Measurements from ENCODE around the gene PLCB3.

GRCh38 chr11:64278576-64279190 is 27.4 kb downstream of the PLCB3 start:
- no peak for TF ChIP-seq CTCF (IDR thresholded peaks at IDR 0.05; ENCODE audit: poor library complexity, severe bottlenecking)
- TF ChIP-seq RAD21 (conservative IDR thresholded peaks at IDR 0.05) = no peak
- no peak for TF ChIP-seq EZH2 (IDR thresholded peaks at IDR 0.05; ENCODE audit: borderline replicate concordance, insufficient read depth, low read length, poor library complexity, severe bottlenecking)
- TF ChIP-seq SMC3 (conservative IDR thresholded peaks at IDR 0.05; ENCODE audit: poor library complexity) = no peak
- TF ChIP-seq EP300 (conservative IDR thresholded peaks at IDR 0.05; ENCODE audit: poor library complexity, severe bottlenecking) = no peak
